SK-N-SH (cell line): ENCODE results near the gene PITX1.

Experiments used
- CTCF ChIP-seq: fragments of 200-600 bp; sonication (generic); IDR thresholded peaks from 2 replicates; pipeline ENCODE4 v1.6.1; 2017; ENCODE audit warnings: antibody characterized with exemption, mild to moderate bottlenecking, moderate library complexity
- ELF1 ChIP-seq: IDR thresholded peaks from 2 replicates; pipeline ENCODE4 v1.4.0; 2012
- EP300 ChIP-seq, 2 experiments: IDR thresholded peaks; 2 replicates each; pipeline versions ENCODE4 v1.4.0 to v1.6.1; 2012; ENCODE audit warnings: borderline replicate concordance in 1 of 2, low read depth in 1 of 2, low read length in 1 of 2
- EZH2phosphoT487 ChIP-seq: fragments of 200-600 bp; sonication (generic); IDR thresholded peaks from 2 replicates; pipeline ENCODE4 v1.6.1; 2017; ENCODE audit warnings: low read depth, mixed run types, mild to moderate bottlenecking, antibody characterized with exemption, moderate library complexity, borderline replicate concordance
- MXI1 ChIP-seq: IDR thresholded peaks from 2 replicates; pipeline ENCODE4 v1.6.1; 2012; ENCODE audit warnings: mild to moderate bottlenecking, low read depth, low read length, improper control_type of control experiment
- NRF1 ChIP-seq: IDR thresholded peaks from 2 replicates; pipeline ENCODE4 v1.6.1; 2012; ENCODE audit warnings: low read depth, mild to moderate bottlenecking, low read length
- POLR2AphosphoS5 ChIP-seq: IDR thresholded peaks from 2 replicates; pipeline ENCODE4 v1.6.1; 2012; ENCODE audit warnings: low read depth, low read length
- RAD21 ChIP-seq: IDR thresholded peaks from 2 replicates; pipeline ENCODE4 v1.6.1; 2012; ENCODE audit warnings: mild to moderate bottlenecking, low read length
- RCOR1 ChIP-seq: fragments of 150-350 bp; IDR thresholded peaks from 2 replicates; pipeline ENCODE4 v1.6.1; 2017; ENCODE audit warnings: antibody characterized with exemption, low read length
- REST ChIP-seq: IDR thresholded peaks from 2 replicates; pipeline ENCODE4 v1.6.1; 2012; ENCODE audit warnings: mild to moderate bottlenecking, low read depth, low read length, moderate library complexity
- SIN3A ChIP-seq: IDR thresholded peaks from 2 replicates; pipeline ENCODE4 v1.6.1; 2012; ENCODE audit warnings: low read depth, mild to moderate bottlenecking, low read length, moderate library complexity, borderline replicate concordance
- TAF1 ChIP-seq: IDR thresholded peaks from 2 replicates; pipeline ENCODE4 v1.6.1; 2012; ENCODE audit warnings: low read depth, mild to moderate bottlenecking, low read length, moderate library complexity, borderline replicate concordance
- USF1 ChIP-seq: IDR thresholded peaks from 2 replicates; pipeline ENCODE4 v1.4.0; 2012; ENCODE audit warnings: low read depth, borderline replicate concordance

GRCh38 chr5:135063056-135063445 lies 29.0 kb upstream of the PITX1 start:
- TF ChIP-seq POLR2AphosphoS5 (no peak), CTCF (no peak), TAF1 (no peak), SIN3A (no peak), EP300 (IDR thresholded peaks at IDR 0.05; ENCODE audit: borderline replicate concordance in 1 of 2, low read depth in 1 of 2, low read length in 1 of 2) (no peak), ELF1 (no peak), EZH2phosphoT487 (no peak), RCOR1 (no peak), MXI1 (no peak), NRF1 (no peak), USF1 (no peak), REST (no peak), RAD21 (no peak)
